HG02981 (cell line): Measurements from ENCODE around the gene CAMKK1.
"Not testable (repeated sequence)": the region's sequence is repeated elsewhere in the genome, so short reads cannot be mapped to it uniquely, and the experiment has no call there.

Experiments used
- ATAC-seq: cut with Tn5 transposase; IDR thresholded peaks from one replicate; pipeline ENCODE4 v1.9.1; 2021; ENCODE audit warnings: mild to moderate bottlenecking, moderate library complexity; ENCODE audit not compliant: unreplicated experiment

The CAMKK1 gene

GRCh38 chr17:3848229-3848835, 44.5 kb downstream of the CAMKK1 start:
- no peak for ATAC-seq

GRCh38 chr17:3847165-3847670, 45.6 kb downstream of the CAMKK1 start:
- no peak for ATAC-seq

- no peak for ATAC-seq
Observed at GRCh38 chr17:3846437-3847164, 46.3 kb downstream of the CAMKK1 start.

GRCh38 chr17:3845621-3846436, 47.0 kb downstream of the CAMKK1 start, which contains the start of gene NCBP3:
Gene NCBP3, minus strand, starts transcription at chr17:3846246. Its CDS starts 23 bp downstream, at chr17:3846223.
- peak; percentile 87 for ATAC-seq

- ATAC-seq = no peak
Observed at GRCh38 chr17:3845291-3845620, 47.6 kb downstream of the CAMKK1 start.

- not testable (repeated sequence) for ATAC-seq
Observed at GRCh38 chr17:3844556-3844955, 48.3 kb downstream of the CAMKK1 start.

GRCh38 chr17:3843935-3844516, 48.8 kb downstream of the CAMKK1 start:
- no peak for ATAC-seq

- ATAC-seq = no peak
Observed at GRCh38 chr17:3838206-3838605, 54.6 kb downstream of the CAMKK1 start.

GRCh38 chr17:3836551-3836950, 56.3 kb downstream of the CAMKK1 start:
- ATAC-seq = no peak

GRCh38 chr17:3835410-3836229, 57.2 kb downstream of the CAMKK1 start:
- no peak for ATAC-seq

- ATAC-seq = no peak
Observed at GRCh38 chr17:3834811-3835210, 58.0 kb downstream of the CAMKK1 start.

- no peak for ATAC-seq
Observed at GRCh38 chr17:3828852-3829232, 64.0 kb downstream of the CAMKK1 start.

- ATAC-seq = no peak
Observed at GRCh38 chr17:3828151-3828851, 64.6 kb downstream of the CAMKK1 start.

- no peak for ATAC-seq
Observed at GRCh38 chr17:3827124-3827773, 65.6 kb downstream of the CAMKK1 start.

GRCh38 chr17:3826191-3826590, 66.7 kb downstream of the CAMKK1 start:
- ATAC-seq = no peak

GRCh38 chr17:3821101-3821500, 71.8 kb downstream of the CAMKK1 start:
- ATAC-seq = no peak

- ATAC-seq = no peak
Observed at GRCh38 chr17:3818786-3819185, 74.1 kb downstream of the CAMKK1 start.

GRCh38 chr17:3817851-3818605, 74.8 kb downstream of the CAMKK1 start:
- no peak for ATAC-seq

GRCh38 chr17:3815925-3816324, 76.9 kb downstream of the CAMKK1 start:
- no peak for ATAC-seq
